ENCODE results near the gene MAPKAP1. TPM values are rescaled to one million over a fixed set of nuclear protein-coding genes. Genes with fewer than 3 reads are reported as not detected.

MAPKAP1 gene
- 53.8 to 76.9 TPM (median 74.7 TPM) in 5 replicates for total RNA-seq (2022; extraction: Qiagen RNA extraction)

DNA sequence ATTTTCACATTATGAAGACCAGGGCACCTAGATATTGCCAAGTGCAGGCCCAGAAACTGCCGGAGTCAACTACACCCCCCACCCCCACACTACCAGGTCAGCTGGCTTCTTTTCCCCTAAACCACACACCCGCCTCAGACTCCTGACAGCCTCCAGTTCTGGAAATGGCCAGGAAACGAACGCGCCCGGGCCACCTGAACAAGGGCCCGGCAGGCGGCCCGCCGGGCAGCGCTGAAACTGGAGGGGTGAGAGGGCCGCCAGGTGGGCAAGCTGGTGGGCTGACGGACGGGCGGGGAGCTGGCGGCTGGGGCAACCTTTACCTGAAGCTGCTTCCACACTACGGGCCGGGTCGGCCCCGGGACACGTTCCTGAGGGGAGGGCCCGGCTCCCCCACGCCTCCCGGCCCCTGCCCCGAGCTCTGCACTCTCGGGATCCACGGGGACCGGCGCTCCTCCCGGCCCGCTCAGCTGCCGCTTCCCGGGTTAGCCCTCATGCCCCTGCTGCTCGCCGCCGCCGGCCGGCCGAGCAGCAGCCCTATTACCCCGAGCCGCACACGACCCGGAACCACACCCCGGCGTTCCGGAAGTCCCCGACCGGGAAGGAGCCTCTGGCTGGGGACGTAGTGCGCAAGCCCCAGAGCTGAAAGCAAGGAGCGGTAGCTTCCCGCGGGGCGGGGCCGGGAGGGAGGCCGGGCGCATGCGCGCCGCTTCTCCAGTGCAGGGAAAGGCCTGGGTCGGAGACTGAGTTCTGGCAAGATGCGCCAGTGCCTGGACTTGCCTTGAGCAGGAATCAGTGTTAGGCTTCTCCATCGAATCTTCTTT, at the start of gene MAPKAP1:
MAPKAP1 (minus strand) TSS at position 558 of the 821 bp plus-strand sequence. CDS start 34,634 bp downstream, outside the sequence.

GRCh38 chr9:125747053-125747764, 40.2 kb upstream of the MAPKAP1 start, which contains the start of gene PBX3:
TSS of gene PBX3 (plus strand) at chr9:125747373.

Other genes with a start within 250 kb of the MAPKAP1 start
- 10.7 to 12.4 TPM (median 11.8 TPM) in 5 replicates for gene PBX3, start 40.2 kb upstream of the MAPKAP1 start, total RNA-seq (2022; extraction: Qiagen RNA extraction)

Data from A549 treated with AZD2906 at 1 μM for 4 hours (cell line).